CD8-positive, alpha-beta memory T cell (primary cell): ENCODE results near the gene TFDP1. TPM values are rescaled to one million over a fixed set of nuclear protein-coding genes. Genes with fewer than 3 reads are reported as not detected.

Experiments used
- CTCF ChIA-PET: fragments of 350-600 bp; sonication (Branson Sonifier 250); formaldehyde crosslinking; loops from one replicate; lab custom pipeline; 2021; ENCODE audit warnings: antibody characterized with exemption; lab: Charles Lee
- POLR2A ChIA-PET: fragments of 350-600 bp; sonication (Branson Sonifier 250); formaldehyde crosslinking; loops from one replicate; lab custom pipeline; 2021; ENCODE audit warnings: antibody characterized with exemption; lab: Charles Lee
- DNase-seq, 5 donors: peaks; one replicate each; pipeline versions ENCODE4 v3.0.0 to v3.0.0-alpha.2; 2020 to 2022; ENCODE audit warnings: mixed read lengths in 1 of 5
- H3K27ac ChIP-seq: one replicate; pipeline ENCODE4 v1.7.0; 2013; ENCODE audit warnings: low read depth, mild to moderate bottlenecking, low read length, moderate library complexity
- H3K27me3 ChIP-seq: 2 replicates; pipeline ENCODE4 v1.7.0; 2013; ENCODE audit warnings: low read length, mild to moderate bottlenecking; ENCODE audit not compliant: insufficient read depth, poor library complexity, severe bottlenecking
- H3K36me3 ChIP-seq: 2 replicates; pipeline ENCODE4 v1.7.0; 2013; ENCODE audit warnings: mild to moderate bottlenecking, low read length, moderate library complexity; ENCODE audit not compliant: insufficient read depth
- H3K4me1 ChIP-seq: 2 replicates; pipeline ENCODE4 v1.7.0; 2013; ENCODE audit warnings: mild to moderate bottlenecking, low read length, moderate library complexity; ENCODE audit not compliant: insufficient read depth
- H3K4me3 ChIP-seq: 2 replicates; pipeline ENCODE4 v1.7.0; 2013; ENCODE audit warnings: mild to moderate bottlenecking, low read length
- H3K9me3 ChIP-seq: 2 replicates; pipeline ENCODE4 v1.7.0; 2013; ENCODE audit warnings: mild to moderate bottlenecking, low read length
- H3K27ac Mint-ChIP-seq, 8 donors: one replicate each; pipeline ENCODE4 v1.8.0; 2020 to 2021; ENCODE audit warnings: mixed read lengths in 8 of 8, mild to moderate bottlenecking in 6 of 8, inconsistent platforms in 3 of 8, moderate library complexity in 3 of 8
- H3K27me3 Mint-ChIP-seq, 2 donors: one replicate each; pipeline ENCODE4 v1.8.0; 2020 to 2021; ENCODE audit warnings: mixed read lengths in 2 of 2, mild to moderate bottlenecking in 1 of 2, moderate library complexity in 1 of 2
- H3K36me3 Mint-ChIP-seq, 3 donors: one replicate each; pipeline ENCODE4 v1.8.0; 2020 to 2021; ENCODE audit warnings: mixed read lengths in 3 of 3, inconsistent platforms in 1 of 3, mild to moderate bottlenecking in 1 of 3
- H3K4me1 Mint-ChIP-seq, 3 donors: one replicate each; pipeline ENCODE4 v1.8.0; 2020 to 2021; ENCODE audit warnings: mixed read lengths in 3 of 3, inconsistent platforms in 1 of 3, mild to moderate bottlenecking in 1 of 3
- H3K4me3 Mint-ChIP-seq, 7 donors: one replicate each; pipeline ENCODE4 v1.8.0; 2020 to 2021; ENCODE audit warnings: mixed read lengths in 7 of 7, mild to moderate bottlenecking in 6 of 7, moderate library complexity in 4 of 7, inconsistent platforms in 2 of 7
- H3K9me3 Mint-ChIP-seq, 5 donors: one replicate each; pipeline ENCODE4 v1.8.0; 2020 to 2022; ENCODE audit warnings: mixed read lengths in 5 of 5, mild to moderate bottlenecking in 3 of 5, moderate library complexity in 2 of 5, inconsistent platforms in 1 of 5
- polyA plus RNA-seq: library from polyadenylated mRNA; unstranded; fragments of 300-500 nt; fragmentation: Illumina TruSeq; gene quantifications from one replicate; pipeline ENCODE4 v1.2.3, GENCODE V29; 2021
- total RNA-seq, 2 experiments: library from RNA; stranded (reverse); gene quantifications; one replicate each; pipeline ENCODE4 v1.2.3, GENCODE V29; 2021

The TFDP1 gene
- total and polyA plus RNA-seq, 3 experiments from 2014 or later = 59.6 to 184 (median 176) TPM

- peaks cover 12% of the 10 kb centered on the region for H3K4me1 ChIP-seq
- Mint-ChIP-seq H3K36me3 (peaks cover 0 to 2% (median 0%) of the 10 kb centered on the region in 3 donors), H3K9me3 (no peaks in the 10 kb centered on the region), H3K27ac (no peak overlapping the region), H3K4me1 (peaks cover 20 to 25% (median 24%) of the 10 kb centered on the region in 3 donors), H3K27me3 (peaks cover 0 to 2% of the 10 kb centered on the region in 2 donors), H3K4me3 (no peak overlapping the region)
- no peak overlapping the region for H3K4me3 ChIP-seq
- DNase-seq = peak in 1 of 5 donors; percentile 11
- ChIA-PET CTCF (interaction anchor here (1.6 kb wide), 1 partner anchor 10 kb away, joined by 4 read pairs; no protein-coding TSS in a partner anchor), POLR2A (no interaction called here)
- no peak overlapping the region for H3K27ac ChIP-seq
- no peaks in the 10 kb centered on the region for H3K27me3 ChIP-seq
- no peaks in the 10 kb centered on the region for H3K9me3 ChIP-seq
- H3K36me3 ChIP-seq = no peaks in the 10 kb centered on the region
These were observed 66.2 kb downstream of the TFDP1 start for GRCh38 chr13:113650731-113651148.

GRCh38 chr13:113651511-113652403 lies 67.2 kb downstream of the TFDP1 start:
- ChIA-PET CTCF (interaction anchor here (1.6 kb wide), 1 partner anchor 9 kb away, joined by 4 read pairs; no protein-coding TSS in a partner anchor), POLR2A (no interaction called here)
- Mint-ChIP-seq H3K27ac (no peak overlapping the region), H3K36me3 (peaks cover 0 to 2% (median 0%) of the 10 kb centered on the region in 3 donors), H3K4me1 (peaks cover 13 to 18% (median 15%) of the 10 kb centered on the region in 3 donors), H3K9me3 (no peaks in the 10 kb centered on the region), H3K4me3 (no peak overlapping the region), H3K27me3 (peaks cover 0 to 2% of the 10 kb centered on the region in 2 donors)
- H3K27ac ChIP-seq = no peak overlapping the region
- H3K27me3 ChIP-seq = no peaks in the 10 kb centered on the region
- no peak overlapping the region for H3K4me3 ChIP-seq
- peaks cover 12% of the 10 kb centered on the region for H3K4me1 ChIP-seq
- DNase-seq = peak in 1 of 5 donors; percentile 39
- H3K36me3 ChIP-seq = no peaks in the 10 kb centered on the region
- H3K9me3 ChIP-seq = no peaks in the 10 kb centered on the region

GRCh38 chr13:113652404-113653263 lies 68.1 kb downstream of the TFDP1 start:
- no peak overlapping the region for H3K4me3 Mint-ChIP-seq
- Histone ChIP-seq H3K27ac (no peak overlapping the region), H3K27me3 (no peaks in the 10 kb centered on the region), H3K9me3 (no peaks in the 10 kb centered on the region), H3K4me1 (peaks cover 8% of the 10 kb centered on the region), H3K4me3 (no peak overlapping the region), H3K36me3 (no peaks in the 10 kb centered on the region)
- H3K27me3 Mint-ChIP-seq = peaks cover 0 to 2% of the 10 kb centered on the region in 2 donors
- H3K36me3 Mint-ChIP-seq = peaks cover 0 to 2% (median 0%) of the 10 kb centered on the region in 3 donors
- DNase-seq = peak in 1 of 5 donors; percentile 18
- H3K4me1 Mint-ChIP-seq = peaks cover 10 to 13% (median 13%) of the 10 kb centered on the region in 3 donors
- POLR2A ChIA-PET = no interaction called here
- H3K27ac Mint-ChIP-seq = peak overlapping the region in 6 of 8 donors; percentile 66 to 91 (median 78)
- H3K9me3 Mint-ChIP-seq = no peaks in the 10 kb centered on the region
- CTCF ChIA-PET = interaction anchor here (1.6 kb wide), 1 partner anchor 8 kb away, joined by 4 read pairs; no protein-coding TSS in a partner anchor

GRCh38 chr13:113653264-113654174 lies 69.0 kb downstream of the TFDP1 start:
- H3K36me3 ChIP-seq = no peaks in the 10 kb centered on the region
- no peaks in the 10 kb centered on the region for H3K9me3 ChIP-seq
- CTCF ChIA-PET = no interaction called here
- POLR2A ChIA-PET = no interaction called here
- H3K4me3 ChIP-seq = no peak overlapping the region
- Mint-ChIP-seq H3K4me1 (peaks cover 10 to 13% (median 13%) of the 10 kb centered on the region in 3 donors), H3K36me3 (peaks cover 0 to under 1% (median 0%) of the 10 kb centered on the region in 3 donors), H3K9me3 (no peaks in the 10 kb centered on the region), H3K27ac (peak overlapping the region; percentile 68 to 91 (median 81)), H3K4me3 (peak overlapping the region in 4 of 7 donors; percentile 19 to 52 (median 44)), H3K27me3 (no peaks in the 10 kb centered on the region)
- peak in 2 of 5 donors; percentile 13 to 55 for DNase-seq
- no peak overlapping the region for H3K27ac ChIP-seq
- no peaks in the 10 kb centered on the region for H3K27me3 ChIP-seq
- peaks cover 8% of the 10 kb centered on the region for H3K4me1 ChIP-seq

GRCh38 chr13:113654175-113654560 lies 69.6 kb downstream of the TFDP1 start:
- Mint-ChIP-seq H3K36me3 (no peaks in the 10 kb centered on the region), H3K4me1 (peaks cover 10 to 13% (median 13%) of the 10 kb centered on the region in 3 donors), H3K4me3 (no peak overlapping the region), H3K27ac (peak overlapping the region in 5 of 8 donors; percentile 8 to 91 (median 68)), H3K9me3 (no peaks in the 10 kb centered on the region), H3K27me3 (no peaks in the 10 kb centered on the region)
- Histone ChIP-seq H3K9me3 (no peaks in the 10 kb centered on the region), H3K4me1 (peaks cover 8% of the 10 kb centered on the region), H3K36me3 (no peaks in the 10 kb centered on the region), H3K27ac (no peak overlapping the region), H3K27me3 (no peaks in the 10 kb centered on the region), H3K4me3 (no peak overlapping the region)
- ChIA-PET CTCF (no interaction called here), POLR2A (no interaction called here)
- no peak for DNase-seq

- CTCF ChIA-PET = no interaction called here
- H3K27me3 ChIP-seq = no peaks in the 10 kb centered on the region
- POLR2A ChIA-PET = no interaction called here
- H3K36me3 ChIP-seq = no peaks in the 10 kb centered on the region
- Mint-ChIP-seq H3K27me3 (no peaks in the 10 kb centered on the region), H3K4me3 (no peak overlapping the region), H3K27ac (peak overlapping the region in 1 of 8 donors; percentile 70), H3K36me3 (no peaks in the 10 kb centered on the region), H3K4me1 (peaks cover 10 to 13% (median 13%) of the 10 kb centered on the region in 3 donors), H3K9me3 (no peaks in the 10 kb centered on the region)
- no peaks in the 10 kb centered on the region for H3K9me3 ChIP-seq
- peak in 1 of 5 donors; percentile 32 for DNase-seq
- no peak overlapping the region for H3K27ac ChIP-seq
- no peak overlapping the region for H3K4me3 ChIP-seq
- peaks cover 8% of the 10 kb centered on the region for H3K4me1 ChIP-seq
These were observed 70.2 kb downstream of the TFDP1 start for GRCh38 chr13:113654591-113655345.
